Kidney tubule cell (primary cell): ENCODE data around the gene ZC3H12D.
"Not testable (repeated sequence)": the region's sequence is repeated elsewhere in the genome, so short reads cannot be mapped to it uniquely, and the experiment has no call there.

Source experiments
- DNase-seq: peaks from one replicate; pipeline ENCODE4 v3.0.0-alpha.2; 2018; ENCODE audit warnings: low spot score

Gene ZC3H12D

GRCh38 chr6:149484733-149485700 is at the start of gene ZC3H12D:
Gene ZC3H12D (minus strand): TSS chr6:149485014. CDS start chr6:149474543, 10,471 bp downstream.
- peak; percentile 63 for DNase-seq

GRCh38 chr6:149529650-149530049 is 44.8 kb upstream of the ZC3H12D start:
- DNase-seq = no peak

DNA sequence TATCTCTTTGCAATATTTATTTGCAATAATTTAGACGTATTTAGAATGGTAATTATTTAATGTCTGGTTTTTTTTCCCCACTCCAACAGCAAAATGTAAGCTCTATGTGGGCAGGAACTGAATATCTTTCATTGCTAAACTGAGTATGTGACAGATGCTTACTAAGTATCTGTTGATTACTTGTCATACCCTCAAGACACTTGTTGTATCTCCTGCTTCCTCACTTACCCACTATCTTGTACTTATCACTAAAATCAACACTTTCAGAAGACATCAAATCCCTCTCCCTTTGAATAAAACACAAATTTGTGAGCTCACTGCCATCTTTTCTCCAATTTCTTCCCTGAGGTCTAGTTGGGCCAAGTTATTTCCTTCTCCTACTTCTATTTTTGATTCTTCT is 30.7 kb upstream of the ZC3H12D start:
- no peak for DNase-seq

DNA sequence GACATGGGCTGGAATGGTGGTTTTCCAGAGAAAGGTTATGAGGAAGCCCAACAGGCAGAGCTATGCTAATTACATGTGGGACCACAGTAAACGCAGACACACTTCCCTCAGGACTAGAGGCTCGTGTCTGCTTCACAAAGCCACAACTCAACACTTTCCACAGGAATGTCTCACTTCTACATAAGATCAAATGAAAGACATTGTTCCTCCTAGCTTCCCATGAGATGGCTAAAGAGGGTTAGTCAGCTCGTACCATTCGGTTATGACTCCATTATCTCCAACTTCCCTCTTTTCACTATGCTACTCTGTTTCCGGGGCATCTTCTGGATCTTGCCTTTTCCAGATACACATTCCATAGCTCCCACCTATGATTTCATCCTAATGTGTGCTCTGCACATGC is 29.1 kb upstream of the ZC3H12D start:
- DNase-seq = no peak

- no peak for DNase-seq
Observed at GRCh38 chr6:149510793-149511512, 26.1 kb upstream of the ZC3H12D start.

GRCh38 chr6:149508485-149508884 is 23.7 kb upstream of the ZC3H12D start:
- DNase-seq = no peak

- DNase-seq = no peak
Observed at GRCh38 chr6:149503872-149504271, 19.1 kb upstream of the ZC3H12D start.

GRCh38 chr6:149503276-149503675 is 18.5 kb upstream of the ZC3H12D start:
- no peak for DNase-seq

DNA sequence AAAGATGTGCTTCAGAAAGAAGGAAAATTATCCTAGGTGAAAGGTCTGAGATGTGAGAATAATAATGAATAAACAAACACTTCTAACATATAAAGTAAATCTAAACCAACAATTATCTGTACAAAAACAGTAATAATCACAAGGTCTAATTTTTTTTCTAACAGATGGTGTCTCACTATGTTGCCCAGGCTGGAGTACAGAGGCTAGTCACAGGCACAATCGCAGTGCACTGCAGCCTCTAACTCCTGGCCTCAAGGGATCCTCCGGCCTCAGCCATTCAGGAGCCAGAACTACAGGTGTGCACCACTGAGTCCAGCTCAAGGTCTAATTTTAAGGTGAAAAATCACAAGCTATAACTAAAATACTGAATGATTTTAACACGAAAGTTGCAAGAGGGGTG is 17.0 kb upstream of the ZC3H12D start:
- no peak for DNase-seq

DNA sequence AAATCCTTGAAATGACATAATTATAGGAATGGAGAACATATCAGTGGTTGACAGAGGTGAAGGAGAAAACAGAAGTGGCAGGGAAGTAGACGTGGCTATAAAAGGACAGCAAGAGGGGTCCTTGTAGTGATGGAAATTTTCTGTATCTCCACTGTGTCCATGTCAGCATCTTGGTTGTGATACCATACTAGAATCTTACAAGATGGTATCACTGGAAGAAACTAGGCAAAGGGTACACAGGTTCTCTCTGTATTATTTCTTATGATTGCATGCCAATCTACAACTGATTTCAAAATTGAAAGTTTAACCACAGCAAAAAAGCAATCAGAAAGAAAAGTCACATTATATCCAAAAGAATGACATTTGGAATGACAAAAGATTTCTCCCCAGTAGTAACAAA is 16.4 kb upstream of the ZC3H12D start:
- DNase-seq = no peak

DNA sequence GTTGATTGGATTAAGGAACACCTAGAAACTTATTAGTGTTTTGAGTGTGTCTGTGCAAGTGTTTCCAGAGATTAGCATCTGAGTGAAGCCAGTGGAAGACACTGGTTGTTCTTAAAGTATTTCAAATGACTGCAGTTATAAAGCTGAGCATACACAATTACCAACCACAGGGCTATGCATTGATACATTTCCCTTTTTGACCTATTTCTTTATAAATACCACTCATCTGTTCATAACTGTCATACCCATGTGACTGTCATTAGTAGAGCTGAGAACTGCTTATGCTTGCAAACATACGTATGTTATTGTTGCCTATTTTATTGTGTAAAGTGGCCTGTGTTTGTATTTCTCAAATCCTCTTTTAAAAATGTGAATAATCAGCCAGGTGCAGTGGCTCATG is 15.3 kb upstream of the ZC3H12D start:
- no peak for DNase-seq

DNA sequence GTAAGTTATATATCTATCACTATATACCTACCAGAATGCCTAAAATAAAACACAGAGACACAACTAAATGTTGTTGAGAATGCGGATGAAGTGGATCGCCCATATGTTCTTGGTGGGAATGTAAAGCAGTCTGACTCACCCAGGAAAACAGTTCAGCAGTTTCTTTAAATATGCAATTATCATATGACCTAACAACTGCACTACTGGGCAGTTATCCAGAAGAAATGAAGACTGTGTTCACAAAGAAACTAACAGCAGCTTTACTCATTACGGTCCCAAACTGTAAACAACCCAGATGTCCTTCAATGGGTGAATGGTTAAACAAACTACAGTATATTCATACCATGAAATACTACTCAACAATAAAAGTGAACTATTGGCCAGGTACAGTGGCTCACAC is 14.3 kb upstream of the ZC3H12D start:
- peak; percentile 26 for DNase-seq

GRCh38 chr6:149497365-149497764 is 12.6 kb upstream of the ZC3H12D start:
- DNase-seq = no peak

GRCh38 chr6:149496597-149496996 is 11.8 kb upstream of the ZC3H12D start:
- peak; percentile 86 for DNase-seq

GRCh38 chr6:149495349-149496016 is 10.7 kb upstream of the ZC3H12D start:
- DNase-seq = not testable (repeated sequence)

GRCh38 chr6:149494810-149495209 is 10.0 kb upstream of the ZC3H12D start:
- peak; percentile 16 for DNase-seq

GRCh38 chr6:149493761-149494320 is 9.0 kb upstream of the ZC3H12D start:
- no peak for DNase-seq

- DNase-seq = no peak
Observed at GRCh38 chr6:149492798-149493343, 8.1 kb upstream of the ZC3H12D start.

GRCh38 chr6:149489967-149490366 is 5.2 kb upstream of the ZC3H12D start:
- no peak for DNase-seq

GRCh38 chr6:149488815-149489214 is 4.0 kb upstream of the ZC3H12D start:
- no peak for DNase-seq

DNA sequence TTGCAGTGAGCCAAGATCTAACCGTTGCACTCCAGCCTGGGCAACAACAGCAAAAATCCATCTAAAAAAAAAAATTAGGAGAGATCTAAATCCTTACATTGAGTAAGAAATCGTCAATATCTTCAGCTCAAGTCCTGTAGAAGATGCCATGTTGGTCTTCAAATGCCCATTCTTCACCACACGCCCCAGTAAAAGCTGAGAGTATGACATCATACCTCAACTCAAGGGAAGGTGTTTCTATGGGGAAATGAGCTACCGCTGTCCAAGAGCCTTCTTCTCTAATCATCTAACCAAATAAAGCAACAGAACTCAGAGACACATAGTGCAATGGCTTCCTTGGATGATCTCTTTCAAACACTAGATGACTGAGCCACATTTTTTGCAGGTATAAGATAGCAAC is 2.5 kb upstream of the ZC3H12D start:
- no peak for DNase-seq
